Measurements from ENCODE around the gene IRF2.

GRCh38 chr4:184392748-184393559, 81.4 kb downstream of the IRF2 start:
- TF ChIP-seq CTCF (IDR thresholded peaks at IDR 0.05) (no peak), POLR2AphosphoS5 (IDR thresholded peaks at IDR 0.05) (peak in 1 of 2 donors; percentile 25)
